WTC11 (cell line): Measurements from ENCODE around the gene SMIM22.

Source experiments
- CDX4 ChIP-seq: fragments of 250-450 bp; sonication (Bioruptor Pico); IDR thresholded peaks from 2 replicates; pipeline ENCODE4 v1.9.0; 2021; ENCODE audit warnings: moderate library complexity, mild to moderate bottlenecking, inconsistent platforms, borderline replicate concordance
- CREB1 ChIP-seq: sonication (generic); formaldehyde crosslinking; IDR thresholded peaks from 2 replicates; pipeline ENCODE4 v1.8.0; 2023; ENCODE audit warnings: mild to moderate bottlenecking, missing genetic modification reagents
- CTCF ChIP-seq: fragments of 200-600 bp; IDR thresholded peaks from 2 replicates; pipeline ENCODE4 v1.8.0; 2022; ENCODE audit warnings: antibody characterized with exemption
- ELF4 ChIP-seq: sonication (generic); formaldehyde crosslinking; IDR thresholded peaks from 2 replicates; pipeline ENCODE4 v1.8.1; 2022; ENCODE audit warnings: low read depth, mild to moderate bottlenecking, moderate library complexity, missing genetic modification reagents
- EMX1 ChIP-seq: fragments of 250-450 bp; sonication (Bioruptor Pico); IDR thresholded peaks from 2 replicates; pipeline ENCODE4 v1.8.0; 2021; ENCODE audit warnings: mild to moderate bottlenecking
- JUN ChIP-seq: sonication (generic); formaldehyde crosslinking; IDR thresholded peaks from 2 replicates; pipeline ENCODE4 v1.8.0; 2023; ENCODE audit warnings: mild to moderate bottlenecking, missing genetic modification reagents
- MAX ChIP-seq: sonication (generic); formaldehyde crosslinking; IDR thresholded peaks from 2 replicates; pipeline ENCODE4 v1.8.0; 2022; ENCODE audit warnings: mild to moderate bottlenecking, missing genetic modification reagents
- MXD4 ChIP-seq: fragments of 250-450 bp; sonication (Bioruptor Pico); IDR thresholded peaks from 2 replicates; pipeline ENCODE4 v1.8.0; 2021; ENCODE audit warnings: mild to moderate bottlenecking, moderate library complexity, borderline replicate concordance
- NR3C1 ChIP-seq: sonication (generic); formaldehyde crosslinking; conservative IDR thresholded peaks from 2 replicates; pipeline ENCODE4 v1.8.1; 2023; ENCODE audit warnings: low read depth, mild to moderate bottlenecking, missing genetic modification reagents
- TCF7 ChIP-seq: sonication (generic); formaldehyde crosslinking; IDR thresholded peaks from 2 replicates; pipeline ENCODE4 v1.8.0; 2022; ENCODE audit warnings: mild to moderate bottlenecking, low read depth, missing genetic modification reagents, moderate library complexity
- USF2 ChIP-seq: sonication (generic); formaldehyde crosslinking; IDR thresholded peaks from 2 replicates; pipeline ENCODE4 v1.8.1; 2023; ENCODE audit warnings: mild to moderate bottlenecking, missing genetic modification reagents, moderate library complexity
- ZNF416 ChIP-seq: fragments of 250-450 bp; sonication (Bioruptor Pico); IDR thresholded peaks from 2 replicates; pipeline ENCODE4 v1.9.0; 2021; ENCODE audit warnings: mild to moderate bottlenecking, inconsistent platforms

- TF ChIP-seq NR3C1 (no peak), USF2 (CRISPR knock-in tag) (no peak), CREB1 (CRISPR knock-in tag) (no peak), CTCF (no peak), CDX4 (CRISPR knock-in tag) (no peak), MXD4 (no peak), JUN (CRISPR knock-in tag) (no peak), EMX1 (CRISPR knock-in tag) (no peak), ELF4 (CRISPR knock-in tag) (no peak), ZNF416 (CRISPR knock-in tag) (no peak), TCF7 (CRISPR knock-in tag) (no peak), MAX (CRISPR knock-in tag) (no peak)
Measured at GRCh38 chr16:4840984-4841383, 45.8 kb downstream of the SMIM22 start.
